Loucy (cell line): ENCODE measurements around the gene PDLIM3.

ENCODE experiments used
- EZH2phosphoT487 ChIP-seq: fragments of 200-600 bp; IDR thresholded peaks from 2 replicates; pipeline ENCODE4 v1.6.1; 2018; ENCODE audit warnings: antibody characterized with exemption, mild to moderate bottlenecking, moderate library complexity, borderline replicate concordance
- TF ChIP-seq, protein P1 (sequence below): fragments of 200-600 bp; sonication (generic); conservative IDR thresholded peaks from 2 replicates; pipeline ENCODE4 v1.5.1; 2014; ENCODE audit warnings: mild to moderate bottlenecking, antibody characterized with exemption, low read length

DNA sequence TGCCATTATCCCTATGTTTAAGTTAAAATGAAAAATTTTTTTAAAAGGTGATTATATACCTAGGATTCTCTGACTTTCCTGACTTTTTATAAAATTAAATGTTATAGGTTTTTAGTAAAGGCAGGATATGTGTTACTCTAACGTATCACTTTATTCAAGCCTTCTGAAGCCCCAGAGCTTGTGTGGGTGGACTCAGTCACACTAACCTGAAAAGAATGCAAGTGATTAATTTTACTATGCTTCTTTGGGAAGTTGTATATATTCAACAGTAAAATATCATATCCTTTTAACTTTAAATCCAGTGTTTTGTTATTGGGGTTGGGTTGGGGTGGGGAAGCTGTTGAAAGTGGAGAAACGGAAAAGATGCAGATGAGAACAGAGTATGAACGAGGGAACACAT is 22.8 kb downstream of the PDLIM3 start:
- TF ChIP-seq, protein P1, sequence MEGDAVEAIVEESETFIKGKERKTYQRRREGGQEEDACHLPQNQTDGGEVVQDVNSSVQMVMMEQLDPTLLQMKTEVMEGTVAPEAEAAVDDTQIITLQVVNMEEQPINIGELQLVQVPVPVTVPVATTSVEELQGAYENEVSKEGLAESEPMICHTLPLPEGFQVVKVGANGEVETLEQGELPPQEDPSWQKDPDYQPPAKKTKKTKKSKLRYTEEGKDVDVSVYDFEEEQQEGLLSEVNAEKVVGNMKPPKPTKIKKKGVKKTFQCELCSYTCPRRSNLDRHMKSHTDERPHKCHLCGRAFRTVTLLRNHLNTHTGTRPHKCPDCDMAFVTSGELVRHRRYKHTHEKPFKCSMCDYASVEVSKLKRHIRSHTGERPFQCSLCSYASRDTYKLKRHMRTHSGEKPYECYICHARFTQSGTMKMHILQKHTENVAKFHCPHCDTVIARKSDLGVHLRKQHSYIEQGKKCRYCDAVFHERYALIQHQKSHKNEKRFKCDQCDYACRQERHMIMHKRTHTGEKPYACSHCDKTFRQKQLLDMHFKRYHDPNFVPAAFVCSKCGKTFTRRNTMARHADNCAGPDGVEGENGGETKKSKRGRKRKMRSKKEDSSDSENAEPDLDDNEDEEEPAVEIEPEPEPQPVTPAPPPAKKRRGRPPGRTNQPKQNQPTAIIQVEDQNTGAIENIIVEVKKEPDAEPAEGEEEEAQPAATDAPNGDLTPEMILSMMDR: no peak
- TF ChIP-seq EZH2phosphoT487: no peak
